Cortex of kidney (tissue), 1 donor: Measurements from ENCODE around the gene GPR45.

Source experiments
- DNase-seq: peaks from one replicate; lab custom pipeline; 2025; lab: John Stamatoyannopoulos, UW

GPR45 gene

GRCh38 chr2:105254531-105255210 lies 13.1 kb downstream of the GPR45 start:
- no peak for DNase-seq

DNA sequence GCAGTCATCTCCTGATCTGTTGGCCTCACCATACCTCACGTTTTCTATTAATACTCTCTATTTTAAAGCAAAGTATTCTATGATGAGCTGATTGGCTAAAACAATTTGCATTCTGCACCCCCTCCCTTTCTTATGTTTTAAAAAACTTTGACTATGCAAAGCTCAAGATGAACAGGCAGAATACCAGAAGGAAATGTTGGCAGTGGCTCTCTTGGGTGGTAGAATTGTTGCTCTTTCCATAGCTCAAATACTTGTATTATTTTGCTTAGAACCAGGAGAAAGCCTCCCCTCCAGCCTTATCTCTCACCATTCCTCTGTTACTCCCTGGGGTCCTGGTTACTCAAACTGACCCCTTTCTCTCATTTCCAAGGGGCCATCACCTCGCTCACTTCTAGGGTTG lies 14.4 kb downstream of the GPR45 start:
- no peak for DNase-seq

- no peak for DNase-seq
Measured at GRCh38 chr2:105256431-105257047, 15.0 kb downstream of the GPR45 start.

- DNase-seq: no peak
Measured at GRCh38 chr2:105257981-105258380, 16.4 kb downstream of the GPR45 start.

- no peak for DNase-seq
Measured at GRCh38 chr2:105258835-105259350, 17.4 kb downstream of the GPR45 start.

- DNase-seq: no peak
Measured at GRCh38 chr2:105261061-105261460, 19.5 kb downstream of the GPR45 start.

GRCh38 chr2:105262651-105263091 lies 21.1 kb downstream of the GPR45 start:
- DNase-seq: no peak

- DNase-seq: no peak
Measured at GRCh38 chr2:105269426-105269825, 27.9 kb downstream of the GPR45 start.

DNA sequence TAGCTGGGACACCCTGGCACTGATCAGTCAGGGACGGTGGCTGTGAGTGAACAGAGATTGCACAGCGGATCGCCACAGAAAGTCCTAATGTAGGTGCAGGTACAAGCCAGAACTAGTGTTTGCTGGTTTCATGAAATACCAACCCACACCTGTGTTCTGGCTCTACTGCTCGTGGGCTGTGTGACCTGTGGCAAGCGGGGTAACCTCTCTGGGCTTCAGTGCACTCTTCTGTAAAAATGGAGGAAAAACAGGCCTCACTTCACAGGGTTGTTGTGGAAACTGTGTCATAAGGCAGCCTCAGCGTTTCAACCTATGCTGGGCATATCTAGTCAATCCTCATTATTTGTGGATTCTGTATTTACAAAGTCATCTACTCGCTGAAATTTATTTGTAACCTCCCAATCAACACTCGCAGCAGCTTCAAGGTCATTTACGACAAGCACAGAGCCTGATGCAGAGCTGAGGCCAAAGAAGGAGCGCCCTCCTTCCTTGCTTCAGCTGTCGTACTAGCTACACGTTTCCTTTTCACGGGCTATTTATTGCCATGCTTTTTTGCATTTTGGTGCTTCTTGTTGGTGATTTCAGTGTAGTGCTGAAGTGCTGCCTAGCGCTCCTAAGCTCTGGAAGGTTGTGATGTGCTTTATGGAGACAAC lies 30.0 kb downstream of the GPR45 start:
- DNase-seq: no peak

- DNase-seq: no peak
Measured at GRCh38 chr2:105272176-105272575, 30.6 kb downstream of the GPR45 start.

DNA sequence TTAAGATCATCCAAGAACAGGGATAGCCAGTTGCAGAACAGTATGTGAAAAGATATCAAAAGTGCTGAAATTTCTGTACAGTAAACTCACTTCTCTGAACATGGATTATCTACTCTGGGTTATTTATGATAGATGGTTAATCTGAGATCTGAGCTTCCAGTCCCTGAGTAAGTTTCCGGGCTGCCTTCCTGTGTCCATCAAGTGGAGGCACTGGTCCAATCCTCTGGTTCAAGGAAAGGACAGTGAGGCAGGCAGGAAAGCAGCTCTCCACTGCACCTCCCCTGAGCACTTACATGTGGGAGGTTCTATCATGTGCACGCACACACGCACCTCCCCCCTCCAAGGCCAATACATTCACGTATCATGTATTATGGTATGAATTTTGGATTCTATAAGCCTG lies 32.5 kb downstream of the GPR45 start:
- DNase-seq: no peak

DNA sequence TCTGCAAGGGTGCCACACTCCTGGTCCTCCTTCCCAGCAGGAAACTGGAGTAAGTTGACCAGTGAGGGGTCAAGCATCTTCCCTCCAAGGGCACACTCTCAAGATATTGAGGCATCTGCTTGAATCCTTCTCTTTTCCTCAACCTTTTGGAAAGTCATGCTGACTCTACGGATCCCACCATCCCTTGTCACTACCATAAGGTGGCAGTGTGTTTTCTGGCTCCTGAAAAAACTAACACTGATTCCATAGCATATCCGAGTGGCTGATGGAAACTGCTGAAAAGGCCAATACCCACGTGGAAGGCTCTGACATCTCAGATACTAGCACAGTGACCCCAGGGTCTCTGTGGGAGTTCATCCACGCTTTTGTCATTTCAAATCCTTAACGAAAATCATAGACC lies 37.1 kb downstream of the GPR45 start:
- DNase-seq: no peak

DNA sequence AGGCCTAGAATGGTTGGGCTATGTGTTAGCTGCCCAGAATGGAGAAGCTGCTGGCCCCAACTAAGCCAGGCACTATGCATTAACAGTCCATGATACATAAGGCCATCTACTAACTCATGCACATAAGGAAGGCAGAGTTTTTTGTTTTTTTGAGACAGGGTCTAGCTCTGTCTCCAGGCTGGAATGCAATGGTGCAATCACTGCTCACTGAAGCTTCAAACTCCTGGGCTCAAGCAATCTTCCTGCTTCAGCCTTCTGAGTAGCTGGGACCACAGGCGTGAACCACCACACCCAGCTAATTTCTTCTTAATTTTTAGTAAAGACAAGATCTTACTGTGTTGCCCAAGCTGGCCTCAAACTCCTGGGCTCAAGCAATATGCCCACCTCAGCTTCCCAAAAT lies 37.6 kb downstream of the GPR45 start:
- no peak for DNase-seq

GRCh38 chr2:105280281-105280680 lies 38.7 kb downstream of the GPR45 start:
- DNase-seq: no peak

DNA sequence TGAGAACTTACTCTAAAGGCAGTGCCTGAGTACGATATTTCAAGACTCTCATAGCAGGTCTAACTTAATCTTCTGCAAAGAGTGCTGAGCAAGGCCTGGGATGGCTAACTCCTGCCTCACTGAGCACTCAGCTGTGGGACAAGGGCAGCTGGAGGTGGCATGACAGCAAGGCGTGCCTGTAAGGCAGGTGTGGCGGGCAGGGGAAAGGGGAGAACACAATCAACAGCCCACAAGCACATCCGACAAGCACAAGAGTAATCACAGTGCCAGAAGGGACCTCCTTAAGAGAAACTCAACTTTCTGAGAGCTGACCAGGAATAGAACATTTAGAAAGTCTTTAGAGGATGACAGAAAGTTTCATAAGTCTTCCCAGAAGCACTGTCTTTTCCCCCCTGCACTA lies 42.0 kb downstream of the GPR45 start:
- DNase-seq: no peak

DNA sequence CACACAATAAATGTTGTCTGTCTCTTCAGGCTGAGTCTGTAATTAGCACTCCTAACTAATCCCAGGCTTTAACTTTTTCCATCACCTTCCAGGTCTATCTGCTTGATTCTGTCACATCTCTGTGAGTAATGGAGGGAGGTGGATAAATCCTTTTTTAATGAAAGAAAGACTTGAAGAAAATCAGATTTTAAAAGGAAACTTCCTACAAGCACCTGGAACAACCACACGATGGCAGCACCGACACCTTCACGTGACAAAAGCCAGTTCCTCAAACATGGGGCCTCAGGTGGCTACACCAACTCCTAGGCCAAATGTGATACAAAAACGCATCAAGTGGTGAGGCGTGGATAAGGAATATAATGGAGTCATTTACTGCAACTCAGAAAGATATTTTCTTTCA lies 46.1 kb downstream of the GPR45 start:
- no peak for DNase-seq

GRCh38 chr2:105288133-105288532 lies 46.6 kb downstream of the GPR45 start:
- no peak for DNase-seq

DNA sequence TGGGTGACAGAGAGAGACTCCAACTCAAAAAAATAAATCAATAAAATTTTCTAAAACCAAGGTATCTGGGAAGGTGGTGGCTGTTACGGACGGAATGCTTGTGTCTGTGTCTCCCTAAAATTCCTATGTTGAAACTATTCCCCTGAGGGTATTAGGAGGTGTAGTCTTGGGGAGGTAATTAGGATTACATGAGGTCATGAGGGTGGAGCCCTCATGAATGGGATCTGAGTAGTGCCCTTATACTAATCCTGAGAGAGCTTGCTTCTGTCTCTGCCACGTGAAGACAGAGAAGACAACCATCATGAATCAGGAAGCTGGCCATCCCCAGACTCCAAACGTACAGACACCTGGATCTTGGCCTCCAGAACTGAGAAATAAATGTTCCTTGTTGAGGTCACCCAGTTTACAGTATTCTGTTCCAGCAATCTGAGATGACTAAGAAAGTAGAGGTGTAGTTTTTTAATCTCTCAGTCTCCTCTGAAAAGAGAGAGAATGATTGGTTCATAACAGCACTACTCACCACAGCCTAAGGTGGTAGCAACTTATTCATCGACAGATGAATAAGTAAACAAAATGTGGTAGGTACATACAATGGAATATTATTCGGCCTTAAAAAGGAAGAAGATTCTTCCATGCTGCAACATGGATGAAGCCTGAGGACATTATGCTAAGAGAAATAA lies 49.6 kb downstream of the GPR45 start:
- DNase-seq: no peak

DNA sequence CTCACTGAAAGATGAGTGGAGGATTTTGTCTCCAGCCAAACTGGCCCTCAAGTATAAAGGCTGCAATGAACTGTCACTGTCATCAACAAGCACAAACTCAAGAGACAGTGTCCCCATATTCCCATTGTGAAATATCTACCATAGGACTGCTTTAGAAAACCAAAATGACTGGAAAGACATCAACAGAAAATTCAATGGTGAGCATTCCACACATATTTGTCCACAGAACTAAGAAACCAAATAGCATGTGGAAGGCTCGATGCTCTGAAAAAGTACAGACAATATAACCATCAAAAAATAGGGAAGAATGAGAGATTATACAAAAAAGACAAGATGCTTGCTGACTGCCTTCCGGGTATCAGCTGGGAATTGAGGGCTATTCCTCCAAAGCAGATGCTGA lies 50.4 kb downstream of the GPR45 start:
- DNase-seq: no peak
